OCI-LY1 (cell line): Measurements from ENCODE around the gene SPSB3.

Source experiments
- CTCF ChIP-seq: fragments of 200-600 bp; sonication (generic), shearing (Covaris generic); IDR thresholded peaks from 2 replicates; pipeline ENCODE4 v1.5.1; 2017; ENCODE audit warnings: mild to moderate bottlenecking, antibody characterized with exemption, low read length, moderate library complexity, mixed read lengths
- EZH2 ChIP-seq: fragments of 200-600 bp; sonication (generic), shearing (Covaris generic); IDR thresholded peaks from 2 replicates; pipeline ENCODE4 v1.8.0; 2017; ENCODE audit warnings: borderline replicate concordance, mixed run types, mild to moderate bottlenecking, antibody characterized with exemption, low read length, moderate library complexity, mixed read lengths

DNA sequence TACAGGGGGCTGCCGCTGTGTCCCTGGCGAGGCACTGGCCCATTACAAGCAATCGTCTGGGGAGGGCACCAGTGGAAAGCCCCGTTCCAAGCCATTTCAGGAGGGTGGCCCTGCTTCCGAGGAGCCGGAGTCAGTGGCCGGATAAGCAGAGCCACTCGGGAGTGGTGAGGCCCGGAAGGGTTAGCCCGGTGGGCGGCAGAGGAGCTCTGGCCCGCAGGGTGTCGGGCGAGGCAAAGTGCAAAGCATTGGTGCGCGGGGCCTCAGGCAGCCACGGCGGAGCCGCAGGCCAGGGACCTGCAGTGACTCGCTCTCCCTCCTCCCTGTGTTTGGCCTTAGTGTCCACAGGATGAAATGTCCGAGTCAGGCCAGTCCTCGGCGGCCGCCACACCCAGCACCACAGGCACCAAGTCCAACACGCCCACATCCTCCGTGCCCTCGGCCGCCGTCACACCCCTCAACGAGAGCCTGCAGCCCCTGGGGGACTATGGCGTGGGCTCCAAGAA is 35.6 kb downstream of the SPSB3 start:
- TF ChIP-seq CTCF, result no peak
- TF ChIP-seq EZH2, result no peak
